SK-N-SH treated with all-trans-retinoic acid at 6 μM for 48 hours (cell line): ENCODE measurements around the gene UTS2R.

ENCODE experiments used
- ARNTL ChIP-seq: fragments of 450-650 bp; formaldehyde crosslinking; IDR thresholded peaks from 2 replicates; pipeline ENCODE4 v1.5.0; 2020; ENCODE audit warnings: low read depth, mild to moderate bottlenecking, moderate library complexity, borderline replicate concordance
- BACH2 ChIP-seq: fragments of 250-450 bp; sonication (Bioruptor Pico); IDR thresholded peaks from 2 replicates; pipeline ENCODE4 v1.9.0; 2021; ENCODE audit warnings: mild to moderate bottlenecking, borderline replicate concordance
- ESRRG ChIP-seq: fragments of 250-450 bp; sonication (Bioruptor Pico); IDR thresholded peaks from 2 replicates; pipeline ENCODE4 v1.6.1; 2021; ENCODE audit warnings: mild to moderate bottlenecking
- ISL1 ChIP-seq: fragments of 250-450 bp; sonication (Bioruptor Pico); IDR thresholded peaks from 2 replicates; pipeline ENCODE4 v2.1.2; 2022; ENCODE audit warnings: mild to moderate bottlenecking, moderate library complexity
- PPARA ChIP-seq: fragments of 250-450 bp; sonication (Bioruptor Pico); IDR thresholded peaks from 2 replicates; pipeline ENCODE4 v1.5.0; 2020; ENCODE audit warnings: mild to moderate bottlenecking, borderline replicate concordance
- TCF4 ChIP-seq: fragments of 250-450 bp; sonication (Bioruptor Pico); IDR thresholded peaks from 2 replicates; pipeline ENCODE4 v1.8.0; 2021; ENCODE audit warnings: mild to moderate bottlenecking, moderate library complexity, borderline replicate concordance
- ZC3H10 ChIP-seq: fragments of 250-450 bp; sonication (Bioruptor Pico); IDR thresholded peaks from 2 replicates; pipeline ENCODE4 v1.5.1; 2021; ENCODE audit warnings: mild to moderate bottlenecking, moderate library complexity
- ZFP3 ChIP-seq: fragments of 250-450 bp; sonication (Bioruptor Pico); IDR thresholded peaks from 2 replicates; pipeline ENCODE4 v1.5.0; 2020; ENCODE audit warnings: mild to moderate bottlenecking, moderate library complexity
- ZFP30 ChIP-seq: fragments of 450-650 bp; formaldehyde crosslinking; IDR thresholded peaks from 2 replicates; pipeline ENCODE4 v1.5.0; 2022; ENCODE audit warnings: mild to moderate bottlenecking, moderate library complexity
- ZNF565 ChIP-seq: fragments of 450-650 bp; formaldehyde crosslinking; conservative IDR thresholded peaks from 2 replicates; pipeline ENCODE4 v1.5.0; 2020; ENCODE audit warnings: low read depth, mild to moderate bottlenecking, moderate library complexity
- TF ChIP-seq, protein P1 (sequence below): fragments of 250-450 bp; sonication (Bioruptor Pico); IDR thresholded peaks from 2 replicates; pipeline ENCODE4 v1.5.0; 2020; ENCODE audit warnings: mild to moderate bottlenecking, moderate library complexity
- TF ChIP-seq, protein P2 (sequence below): fragments of 250-450 bp; sonication (Bioruptor Pico); IDR thresholded peaks from 2 replicates; pipeline ENCODE4 v1.8.0; 2020; ENCODE audit warnings: mild to moderate bottlenecking, moderate library complexity, borderline replicate concordance
- TF ChIP-seq, protein P3 (sequence below): fragments of 250-450 bp; sonication (Bioruptor Pico); IDR thresholded peaks from 2 replicates; pipeline ENCODE4 v1.8.0; 2021; ENCODE audit warnings: low read depth, mild to moderate bottlenecking, moderate library complexity, borderline replicate concordance

DNA sequence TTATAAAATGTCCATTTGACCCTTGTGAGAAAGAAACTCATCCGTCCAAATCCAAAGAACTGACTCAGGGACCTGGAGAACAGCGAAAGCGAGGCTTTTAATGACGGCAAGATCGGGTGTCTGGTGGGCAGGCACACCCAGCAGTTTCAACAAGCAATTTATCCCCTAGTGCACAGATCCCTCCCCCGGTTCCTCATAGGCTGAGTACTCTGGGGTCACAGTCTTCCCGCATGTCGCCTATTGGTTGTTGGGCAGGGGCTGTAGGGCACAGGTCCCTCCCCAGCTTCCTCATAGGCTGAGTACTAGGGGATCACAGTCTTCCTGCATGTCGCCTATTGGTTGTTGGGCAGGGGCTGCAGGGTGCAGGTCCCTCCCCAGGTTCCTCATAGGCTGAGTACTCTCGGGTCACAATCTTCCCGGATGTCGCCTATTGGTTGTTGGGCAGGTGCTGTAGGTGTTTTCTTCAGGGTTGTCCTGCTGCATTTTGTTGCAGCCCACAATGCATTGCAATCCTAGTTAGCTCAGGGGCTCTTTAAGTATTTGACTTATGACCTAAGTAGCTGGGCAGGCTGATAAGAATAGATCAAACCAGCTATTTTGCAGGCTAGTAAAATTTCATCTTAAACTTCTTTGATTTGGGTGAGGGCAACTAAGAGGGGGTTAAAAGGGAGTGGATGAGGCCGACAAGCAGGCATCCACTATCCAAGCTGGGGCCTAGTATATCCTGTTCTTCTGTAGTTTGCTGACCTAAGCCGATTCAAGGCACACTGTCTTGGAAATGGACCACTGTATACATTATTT is 3.6 kb upstream of the UTS2R start:
- TF ChIP-seq ZFP30, result no peak
- TF ChIP-seq, protein P1, sequence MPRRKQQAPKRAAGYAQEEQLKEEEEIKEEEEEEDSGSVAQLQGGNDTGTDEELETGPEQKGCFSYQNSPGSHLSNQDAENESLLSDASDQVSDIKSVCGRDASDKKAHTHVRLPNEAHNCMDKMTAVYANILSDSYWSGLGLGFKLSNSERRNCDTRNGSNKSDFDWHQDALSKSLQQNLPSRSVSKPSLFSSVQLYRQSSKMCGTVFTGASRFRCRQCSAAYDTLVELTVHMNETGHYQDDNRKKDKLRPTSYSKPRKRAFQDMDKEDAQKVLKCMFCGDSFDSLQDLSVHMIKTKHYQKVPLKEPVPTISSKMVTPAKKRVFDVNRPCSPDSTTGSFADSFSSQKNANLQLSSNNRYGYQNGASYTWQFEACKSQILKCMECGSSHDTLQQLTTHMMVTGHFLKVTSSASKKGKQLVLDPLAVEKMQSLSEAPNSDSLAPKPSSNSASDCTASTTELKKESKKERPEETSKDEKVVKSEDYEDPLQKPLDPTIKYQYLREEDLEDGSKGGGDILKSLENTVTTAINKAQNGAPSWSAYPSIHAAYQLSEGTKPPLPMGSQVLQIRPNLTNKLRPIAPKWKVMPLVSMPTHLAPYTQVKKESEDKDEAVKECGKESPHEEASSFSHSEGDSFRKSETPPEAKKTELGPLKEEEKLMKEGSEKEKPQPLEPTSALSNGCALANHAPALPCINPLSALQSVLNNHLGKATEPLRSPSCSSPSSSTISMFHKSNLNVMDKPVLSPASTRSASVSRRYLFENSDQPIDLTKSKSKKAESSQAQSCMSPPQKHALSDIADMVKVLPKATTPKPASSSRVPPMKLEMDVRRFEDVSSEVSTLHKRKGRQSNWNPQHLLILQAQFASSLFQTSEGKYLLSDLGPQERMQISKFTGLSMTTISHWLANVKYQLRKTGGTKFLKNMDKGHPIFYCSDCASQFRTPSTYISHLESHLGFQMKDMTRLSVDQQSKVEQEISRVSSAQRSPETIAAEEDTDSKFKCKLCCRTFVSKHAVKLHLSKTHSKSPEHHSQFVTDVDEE (CRISPR knock-in tag), result no peak
- no peak for TF ChIP-seq PPARA
- no peak for TF ChIP-seq ZNF565 (CRISPR knock-in tag)
- TF ChIP-seq, protein P2, sequence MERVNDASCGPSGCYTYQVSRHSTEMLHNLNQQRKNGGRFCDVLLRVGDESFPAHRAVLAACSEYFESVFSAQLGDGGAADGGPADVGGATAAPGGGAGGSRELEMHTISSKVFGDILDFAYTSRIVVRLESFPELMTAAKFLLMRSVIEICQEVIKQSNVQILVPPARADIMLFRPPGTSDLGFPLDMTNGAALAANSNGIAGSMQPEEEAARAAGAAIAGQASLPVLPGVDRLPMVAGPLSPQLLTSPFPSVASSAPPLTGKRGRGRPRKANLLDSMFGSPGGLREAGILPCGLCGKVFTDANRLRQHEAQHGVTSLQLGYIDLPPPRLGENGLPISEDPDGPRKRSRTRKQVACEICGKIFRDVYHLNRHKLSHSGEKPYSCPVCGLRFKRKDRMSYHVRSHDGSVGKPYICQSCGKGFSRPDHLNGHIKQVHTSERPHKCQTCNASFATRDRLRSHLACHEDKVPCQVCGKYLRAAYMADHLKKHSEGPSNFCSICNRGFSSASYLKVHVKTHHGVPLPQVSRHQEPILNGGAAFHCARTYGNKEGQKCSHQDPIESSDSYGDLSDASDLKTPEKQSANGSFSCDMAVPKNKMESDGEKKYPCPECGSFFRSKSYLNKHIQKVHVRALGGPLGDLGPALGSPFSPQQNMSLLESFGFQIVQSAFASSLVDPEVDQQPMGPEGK (CRISPR knock-in tag), result no peak
- TF ChIP-seq ISL1 (CRISPR knock-in tag), result no peak
- TF ChIP-seq ARNTL (CRISPR knock-in tag), result no peak
- TF ChIP-seq, protein P3, sequence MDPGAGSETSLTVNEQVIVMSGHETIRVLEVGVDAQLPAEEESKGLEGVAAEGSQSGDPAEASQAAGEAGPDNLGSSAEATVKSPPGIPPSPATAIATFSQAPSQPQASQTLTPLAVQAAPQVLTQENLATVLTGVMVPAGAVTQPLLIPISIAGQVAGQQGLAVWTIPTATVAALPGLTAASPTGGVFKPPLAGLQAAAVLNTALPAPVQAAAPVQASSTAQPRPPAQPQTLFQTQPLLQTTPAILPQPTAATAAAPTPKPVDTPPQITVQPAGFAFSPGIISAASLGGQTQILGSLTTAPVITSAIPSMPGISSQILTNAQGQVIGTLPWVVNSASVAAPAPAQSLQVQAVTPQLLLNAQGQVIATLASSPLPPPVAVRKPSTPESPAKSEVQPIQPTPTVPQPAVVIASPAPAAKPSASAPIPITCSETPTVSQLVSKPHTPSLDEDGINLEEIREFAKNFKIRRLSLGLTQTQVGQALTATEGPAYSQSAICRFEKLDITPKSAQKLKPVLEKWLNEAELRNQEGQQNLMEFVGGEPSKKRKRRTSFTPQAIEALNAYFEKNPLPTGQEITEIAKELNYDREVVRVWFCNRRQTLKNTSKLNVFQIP (CRISPR knock-in tag), result no peak
- no peak for TF ChIP-seq TCF4 (CRISPR knock-in tag)
- no peak for TF ChIP-seq ZFP3 (CRISPR knock-in tag)
- no peak for TF ChIP-seq BACH2 (CRISPR knock-in tag)
- no peak for TF ChIP-seq ZC3H10 (CRISPR knock-in tag)
- no peak for TF ChIP-seq ESRRG
